ENCODE measurements around the gene TENM3.
"Not testable (repeated sequence)": the region's sequence is repeated elsewhere in the genome, so short reads cannot be mapped to it uniquely, and the experiment has no call there.

- not testable (repeated sequence) for TF ChIP-seq CTCF (IDR thresholded peaks at IDR 0.05); ZFX (IDR thresholded peaks at IDR 0.05; ENCODE audit: borderline replicate concordance)
Observed at GRCh38 chr4:182243204-182243603, at the start of gene TENM3.
